ENCODE data around the gene ZNF512B. TPM values are rescaled to one million over a fixed set of nuclear protein-coding genes. Genes with fewer than 3 reads are reported as not detected.

ZNF512B gene
- total and polyA plus RNA-seq, 2 donors (not counting 3 experiments of a cell fraction or from before 2014, with no cell fraction given), result 8.7 to 30.0 TPM

DNA sequence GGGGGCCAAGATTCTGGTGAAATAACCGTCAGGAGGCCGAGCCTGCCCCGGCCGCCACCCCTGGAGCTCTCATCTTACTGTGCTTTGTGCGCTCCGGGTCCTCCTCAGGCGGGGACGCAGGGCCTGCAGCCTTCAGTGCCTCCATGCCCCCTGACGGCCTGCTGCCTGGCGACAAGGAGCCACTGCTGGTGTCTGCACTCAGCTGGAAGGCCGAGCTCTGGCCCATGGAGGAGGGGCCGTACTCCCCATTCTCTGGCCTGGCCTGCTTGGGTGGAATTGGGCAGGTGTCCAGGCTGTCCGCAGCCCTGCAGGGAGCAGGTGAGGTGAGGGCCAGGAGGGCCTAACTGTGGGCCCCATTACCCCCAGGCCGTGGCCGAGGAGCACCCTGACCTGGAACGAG is 5.3 kb downstream of the ZNF512B start:
- ChIA-PET CTCF (interaction anchor here (0.8 kb wide), 1 partner anchor 10 kb away, joined by 3 read pairs; no protein-coding TSS in a partner anchor), POLR2A (no interaction called here)
- H4K20me1 ChIP-seq (replicated peaks; ENCODE audit: control insufficient read depth, extremely low read depth, insufficient read depth, low read length), result no peaks in the 10 kb centered on the region
- DNase-seq (ENCODE audit: low read depth, low spot score) (no peak), FAIRE-seq (no peak)
- no peaks in the 10 kb centered on the region for H3K9me1 ChIP-seq (replicated peaks; ENCODE audit: control insufficient read depth, extremely low read depth, insufficient read depth, low read length)
- peaks cover 7% of the 10 kb centered on the region for H3K79me2 ChIP-seq (ENCODE audit: control insufficient read depth, insufficient read depth, low read length)
- no peak overlapping the region for H2AFZ ChIP-seq (ENCODE audit: low read depth, low read length)
- no peaks in the 10 kb centered on the region for H3K27me3 ChIP-seq (ENCODE audit: control insufficient read depth in 2 of 2, insufficient read depth in 2 of 2, low read length in 2 of 2)
- peaks cover 5% of the 10 kb centered on the region for H3K4me1 ChIP-seq (ENCODE audit: control insufficient read depth, extremely low read depth, insufficient read depth, low read length)
- H3K4me3 ChIP-seq (replicated peaks in 1 of 3; ENCODE audit: insufficient read depth in 1 of 3, low read depth in 1 of 3, low read length in 3 of 3), result no peak overlapping the region
- TF ChIP-seq POLR2AphosphoS5 (IDR thresholded peaks at IDR 0.05; ENCODE audit: insufficient read depth, low read depth, low read length), result no peak
- TF ChIP-seq EZH2 (IDR thresholded peaks at IDR 0.05; ENCODE audit: borderline replicate concordance, low read depth, low read length, severe bottlenecking), result no peak
- H3K9ac ChIP-seq (replicated peaks; ENCODE audit: extremely low read depth, insufficient read depth, low read length), result no peak overlapping the region
- no peak overlapping the region for H3K27ac ChIP-seq (ENCODE audit: insufficient read depth, low read depth, low read length)
- no peaks in the 10 kb centered on the region for H3K9me3 ChIP-seq (replicated peaks; ENCODE audit: control insufficient read depth, insufficient read depth, low read length)
- no peak overlapping the region for H3K4me2 ChIP-seq (ENCODE audit: insufficient read depth, low read length)
- no TSS peak for BruUV-seq (replicated peaks)
- intact Hi-C loops (cut with micrococcal nuclease) (no loop called here), dilution Hi-C loops (cut with MboI; ENCODE audit: extremely low pct_ligation_motif_present, low sequenced_read_pairs) (no loop called here)
- peaks cover 12 to 50% of the 10 kb centered on the region in 2 experiments for H3K36me3 ChIP-seq (ENCODE audit: control insufficient read depth in 2 of 2, extremely low read depth in 1 of 2, insufficient read depth in 2 of 2, low read length in 2 of 2)

DNA sequence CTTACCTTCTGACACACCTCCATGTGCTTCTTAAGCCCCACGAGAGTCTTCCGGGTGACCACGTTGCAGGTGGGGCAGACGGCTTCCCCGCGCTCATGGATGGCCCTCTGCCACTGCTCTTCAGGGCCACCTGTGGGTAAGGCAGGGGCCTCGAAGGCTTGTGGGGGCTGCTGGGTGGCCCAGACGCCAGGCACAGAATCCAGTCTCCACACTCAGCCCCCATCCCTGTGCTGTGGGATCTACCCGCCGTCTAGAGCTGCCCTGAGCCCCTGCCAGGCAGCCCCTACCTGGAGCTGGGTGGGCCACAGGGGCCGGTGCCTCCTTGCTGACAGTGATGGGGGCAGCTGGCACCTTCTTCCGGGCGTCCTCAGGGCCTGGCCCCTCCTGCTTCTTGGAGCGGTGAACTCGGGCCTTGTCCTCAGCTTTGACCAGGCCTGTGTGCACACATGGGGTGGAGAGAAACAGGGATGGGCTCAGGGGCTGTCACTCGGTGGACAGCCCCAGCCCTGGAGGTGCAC is 5.9 kb downstream of the ZNF512B start:
- Histone ChIP-seq H4K20me1 (replicated peaks; ENCODE audit: control insufficient read depth, extremely low read depth, insufficient read depth, low read length) (no peaks in the 10 kb centered on the region), H3K4me3 (replicated peaks in 1 of 3; ENCODE audit: insufficient read depth in 1 of 3, low read depth in 1 of 3, low read length in 3 of 3) (no peak overlapping the region), H3K9ac (replicated peaks; ENCODE audit: extremely low read depth, insufficient read depth, low read length) (no peak overlapping the region), H3K9me1 (replicated peaks; ENCODE audit: control insufficient read depth, extremely low read depth, insufficient read depth, low read length) (no peaks in the 10 kb centered on the region), H3K4me2 (ENCODE audit: insufficient read depth, low read length) (no peak overlapping the region), H3K9me3 (replicated peaks; ENCODE audit: control insufficient read depth, insufficient read depth, low read length) (no peaks in the 10 kb centered on the region), H3K27me3 (ENCODE audit: control insufficient read depth in 2 of 2, insufficient read depth in 2 of 2, low read length in 2 of 2) (no peaks in the 10 kb centered on the region), H3K27ac (ENCODE audit: insufficient read depth, low read depth, low read length) (no peak overlapping the region), H3K79me2 (ENCODE audit: control insufficient read depth, insufficient read depth, low read length) (peaks cover 4% of the 10 kb centered on the region), H3K4me1 (ENCODE audit: control insufficient read depth, extremely low read depth, insufficient read depth, low read length) (peaks cover 4% of the 10 kb centered on the region), H3K36me3 (ENCODE audit: control insufficient read depth in 2 of 2, extremely low read depth in 1 of 2, insufficient read depth in 2 of 2, low read length in 2 of 2) (peaks cover 12 to 52% of the 10 kb centered on the region in 2 experiments), H2AFZ (ENCODE audit: low read depth, low read length) (no peak overlapping the region)
- BruUV-seq (replicated peaks), result TSS peak; percentile 2
- FAIRE-seq (no peak), DNase-seq (ENCODE audit: low read depth, low spot score) (no peak)
- dilution Hi-C loops (cut with MboI; ENCODE audit: extremely low pct_ligation_motif_present, low sequenced_read_pairs), result no loop called here
- TF ChIP-seq MYC (IDR thresholded peaks at IDR 0.05; ENCODE audit: low read depth, low read length) (no peak), POLR2A (IDR thresholded peaks at IDR 0.05; ENCODE audit: low read depth, low read length) (no peak), JUN (IDR thresholded peaks at IDR 0.05; ENCODE audit: borderline replicate concordance, insufficient read depth, insufficient read length, low read depth) (no peak), FOS (IDR thresholded peaks at IDR 0.05; ENCODE audit: borderline replicate concordance, insufficient read depth, low read length) (no peak), EZH2 (IDR thresholded peaks at IDR 0.05; ENCODE audit: borderline replicate concordance, low read depth, low read length, severe bottlenecking) (no peak), GATA2 (IDR thresholded peaks at IDR 0.05; ENCODE audit: insufficient read depth, insufficient read length, low read depth, low read length) (no peak), POLR2AphosphoS5 (IDR thresholded peaks at IDR 0.05; ENCODE audit: insufficient read depth, low read depth, low read length) (no peak)
- TF ChIP-seq, protein P1, sequence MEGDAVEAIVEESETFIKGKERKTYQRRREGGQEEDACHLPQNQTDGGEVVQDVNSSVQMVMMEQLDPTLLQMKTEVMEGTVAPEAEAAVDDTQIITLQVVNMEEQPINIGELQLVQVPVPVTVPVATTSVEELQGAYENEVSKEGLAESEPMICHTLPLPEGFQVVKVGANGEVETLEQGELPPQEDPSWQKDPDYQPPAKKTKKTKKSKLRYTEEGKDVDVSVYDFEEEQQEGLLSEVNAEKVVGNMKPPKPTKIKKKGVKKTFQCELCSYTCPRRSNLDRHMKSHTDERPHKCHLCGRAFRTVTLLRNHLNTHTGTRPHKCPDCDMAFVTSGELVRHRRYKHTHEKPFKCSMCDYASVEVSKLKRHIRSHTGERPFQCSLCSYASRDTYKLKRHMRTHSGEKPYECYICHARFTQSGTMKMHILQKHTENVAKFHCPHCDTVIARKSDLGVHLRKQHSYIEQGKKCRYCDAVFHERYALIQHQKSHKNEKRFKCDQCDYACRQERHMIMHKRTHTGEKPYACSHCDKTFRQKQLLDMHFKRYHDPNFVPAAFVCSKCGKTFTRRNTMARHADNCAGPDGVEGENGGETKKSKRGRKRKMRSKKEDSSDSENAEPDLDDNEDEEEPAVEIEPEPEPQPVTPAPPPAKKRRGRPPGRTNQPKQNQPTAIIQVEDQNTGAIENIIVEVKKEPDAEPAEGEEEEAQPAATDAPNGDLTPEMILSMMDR (IDR thresholded peaks at IDR 0.05; ENCODE audit: extremely low read depth in 1 of 2, insufficient read depth in 1 of 2, low read depth in 1 of 2, low read length in 2 of 2), result no peak
- TF ChIP-seq, protein P2, sequence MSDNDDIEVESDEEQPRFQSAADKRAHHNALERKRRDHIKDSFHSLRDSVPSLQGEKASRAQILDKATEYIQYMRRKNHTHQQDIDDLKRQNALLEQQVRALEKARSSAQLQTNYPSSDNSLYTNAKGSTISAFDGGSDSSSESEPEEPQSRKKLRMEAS (IDR thresholded peaks at IDR 0.05; ENCODE audit: insufficient read depth, insufficient read length), result no peak
- CTCF ChIA-PET, result interaction anchor here (0.5 kb wide), 1 partner anchor 46 kb away, joined by 3 read pairs; no protein-coding TSS in a partner anchor
- intact Hi-C loops (cut with micrococcal nuclease), result no loop called here
- POLR2A ChIA-PET, result no interaction called here

Data from endothelial cell of umbilical vein (primary cell).